HG02943 (cell line): ENCODE data around the gene GGCT.
"Not testable (repeated sequence)": the region's sequence is repeated elsewhere in the genome, so short reads cannot be mapped to it uniquely, and the experiment has no call there.

Source experiments
- ATAC-seq: cut with Tn5 transposase; IDR thresholded peaks from one replicate; pipeline ENCODE4 v1.9.1; 2021; ENCODE audit warnings: mild to moderate bottlenecking, low read depth, moderate library complexity; ENCODE audit not compliant: unreplicated experiment

Gene GGCT

GRCh38 chr7:30519122-30519521 is 14.5 kb upstream of the GGCT start:
- no peak for ATAC-seq

GRCh38 chr7:30515761-30516160 is 11.1 kb upstream of the GGCT start:
- no peak for ATAC-seq

- no peak for ATAC-seq
Observed at GRCh38 chr7:30514776-30515175, 10.1 kb upstream of the GGCT start.

- no peak for ATAC-seq
Observed at GRCh38 chr7:30514177-30514576, 9.5 kb upstream of the GGCT start.

GRCh38 chr7:30513762-30514161 is 9.1 kb upstream of the GGCT start:
- no peak for ATAC-seq

- ATAC-seq: no peak
Observed at GRCh38 chr7:30511973-30512662, 7.5 kb upstream of the GGCT start.

- ATAC-seq: no peak
Observed at GRCh38 chr7:30511494-30511893, 6.9 kb upstream of the GGCT start.

- ATAC-seq: no peak
Observed at GRCh38 chr7:30510124-30511075, 5.8 kb upstream of the GGCT start.

GRCh38 chr7:30509171-30509857 is 4.7 kb upstream of the GGCT start:
- not testable (repeated sequence) for ATAC-seq

GRCh38 chr7:30507346-30507900 is 2.8 kb upstream of the GGCT start:
- ATAC-seq: not testable (repeated sequence)

- ATAC-seq: no peak
Observed at GRCh38 chr7:30505174-30505697, 607 bp upstream of the GGCT start.

- no peak for ATAC-seq
Observed at GRCh38 chr7:30503274-30504212, 1.1 kb downstream of the GGCT start.

- ATAC-seq: no peak
Observed at GRCh38 chr7:30502470-30503251, 2.0 kb downstream of the GGCT start.

- ATAC-seq: no peak
Observed at GRCh38 chr7:30501264-30501663, 3.4 kb downstream of the GGCT start.

GRCh38 chr7:30493228-30493627 is 11.4 kb downstream of the GGCT start:
- no peak for ATAC-seq

GRCh38 chr7:30491417-30491816 is 13.2 kb downstream of the GGCT start:
- no peak for ATAC-seq

- ATAC-seq: no peak
Observed at GRCh38 chr7:30487371-30487770, 17.3 kb downstream of the GGCT start.

- no peak for ATAC-seq
Observed at GRCh38 chr7:30485667-30486066, 19.0 kb downstream of the GGCT start.

- not testable (repeated sequence) for ATAC-seq
Observed at GRCh38 chr7:30481416-30481815, 23.2 kb downstream of the GGCT start.
